HepG2 (cell line): ENCODE measurements around the gene SRSF2. TPM values are rescaled to one million over a fixed set of nuclear protein-coding genes. Genes with fewer than 3 reads are reported as not detected.
A peak's percentile ranks its signal among the peaks of the same experiment; 100 is the strongest.

Experiments used
- CHCHD3 ChIP-seq: sonication (generic); formaldehyde crosslinking; IDR thresholded peaks from 2 replicates; pipeline ENCODE4 v1.8.0; 2022; ENCODE audit warnings: mild to moderate bottlenecking, missing genetic modification reagents, moderate library complexity
- ETV5 ChIP-seq: IDR thresholded peaks from 2 replicates; pipeline ENCODE4 v1.6.1; 2018; ENCODE audit warnings: missing biosample characterization, missing genetic modification reagents, inconsistent platforms, borderline replicate concordance
- KLF11 ChIP-seq: IDR thresholded peaks from 2 replicates; pipeline ENCODE4 v1.6.1; 2016; ENCODE audit warnings: missing compliant biosample characterization
- RBAK ChIP-seq: sonication (generic); formaldehyde crosslinking; IDR thresholded peaks from 2 replicates; pipeline ENCODE4 v1.5.1; 2020; ENCODE audit warnings: mild to moderate bottlenecking, missing genetic modification reagents
- RBM22 ChIP-seq: fragments of 200-400 bp; formaldehyde crosslinking; optimal IDR thresholded peaks from 2 replicates; pipeline ENCODE3; 2017; ENCODE audit warnings: mild to moderate bottlenecking, low read length, moderate library complexity
- SKI ChIP-seq: fragments of 450-650 bp; IDR thresholded peaks from one replicate; pipeline ENCODE4 v1.6.1; 2018; ENCODE audit warnings: mild to moderate bottlenecking; ENCODE audit not compliant: partially characterized antibody
- TEAD3 ChIP-seq: optimal IDR thresholded peaks from 2 replicates; pipeline ENCODE3; 2016; ENCODE audit warnings: borderline replicate concordance
- ZBTB1 ChIP-seq: sonication (generic); formaldehyde crosslinking; IDR thresholded peaks from 2 replicates; pipeline ENCODE4 v1.4.0; 2020; ENCODE audit warnings: missing genetic modification reagents, borderline replicate concordance
- ZBTB38 ChIP-seq: sonication (generic); formaldehyde crosslinking; IDR thresholded peaks from 2 replicates; pipeline ENCODE4 v1.5.1; 2020; ENCODE audit warnings: mild to moderate bottlenecking, missing genetic modification reagents
- ZFY ChIP-seq: sonication (generic); formaldehyde crosslinking; IDR thresholded peaks from 2 replicates; pipeline ENCODE4 v1.4.0; 2020; ENCODE audit warnings: missing genetic modification reagents
- ZMYM4 ChIP-seq: sonication (generic); formaldehyde crosslinking; IDR thresholded peaks from 2 replicates; pipeline ENCODE4 v1.8.1; 2023; ENCODE audit warnings: mild to moderate bottlenecking, missing genetic modification reagents
- ZNF143 ChIP-seq: sonication (generic); formaldehyde crosslinking; IDR thresholded peaks from 2 replicates; pipeline ENCODE4 v1.4.0; 2020; ENCODE audit warnings: missing genetic modification reagents
- ZNF674 ChIP-seq: sonication (generic); formaldehyde crosslinking; IDR thresholded peaks from 2 replicates; pipeline ENCODE4 v1.5.0; 2020; ENCODE audit warnings: low read depth, mild to moderate bottlenecking, missing genetic modification reagents
- polyA plus RNA-seq, 8 experiments: library from polyadenylated mRNA; depleted of rRNA in 3 of 8; stranded (reverse) in 7 of 8; unstranded in 1 of 8; fragments of >200 nt; fragmentation: Illumina TruSeq in 4 of 8; extraction: Trizol in 4 of 8; gene quantifications; 2 replicates each; pipeline versions ENCODE4 v1.2.1 to v1.2.3, GENCODE V29; 2011 to 2016; ENCODE audit warnings: low read depth in 4 of 8, missing spikeins in 1 of 8, mixed read lengths in 1 of 8; ENCODE audit not compliant: insufficient read depth in 1 of 8
- total RNA-seq, 5 experiments: library from RNA; depleted of rRNA; stranded (reverse); fragments of >200 nt; fragmentation: Illumina TruSeq; extraction: Trizol; gene quantifications; 2 replicates each; pipeline ENCODE4 v1.2.3, GENCODE V29; 2016; ENCODE audit warnings: low read depth in 1 of 5
- TF ChIP-seq, protein P1 (sequence below): IDR thresholded peaks from 2 replicates; pipeline ENCODE4 v1.4.0; 2020; ENCODE audit warnings: mild to moderate bottlenecking, missing genetic modification reagents
- TF ChIP-seq, protein P2 (sequence below): sonication (generic); formaldehyde crosslinking; IDR thresholded peaks from 2 replicates; pipeline ENCODE4 v1.8.0; 2022; ENCODE audit warnings: mild to moderate bottlenecking, missing genetic modification reagents, borderline replicate concordance
- TF ChIP-seq, protein P3 (sequence below): sonication (generic); formaldehyde crosslinking; IDR thresholded peaks from 2 replicates; pipeline ENCODE4 v1.8.0; 2023; ENCODE audit warnings: mild to moderate bottlenecking, missing genetic modification reagents
- TF ChIP-seq, protein P4 (sequence below): sonication (generic); formaldehyde crosslinking; IDR thresholded peaks from 2 replicates; pipeline ENCODE4 v1.4.0; 2020; ENCODE audit warnings: mild to moderate bottlenecking, missing genetic modification reagents
- TF ChIP-seq, protein P5 (sequence below): sonication (generic); formaldehyde crosslinking; IDR thresholded peaks from 2 replicates; pipeline ENCODE4 v1.5.0; 2020; ENCODE audit warnings: missing genetic modification reagents

The SRSF2 gene
- total and polyA plus RNA-seq, 2 of the 13 experiments (the other 11 are each of a cell fraction or from before 2014, with no cell fraction given) = 306 to 319 TPM

DNA sequence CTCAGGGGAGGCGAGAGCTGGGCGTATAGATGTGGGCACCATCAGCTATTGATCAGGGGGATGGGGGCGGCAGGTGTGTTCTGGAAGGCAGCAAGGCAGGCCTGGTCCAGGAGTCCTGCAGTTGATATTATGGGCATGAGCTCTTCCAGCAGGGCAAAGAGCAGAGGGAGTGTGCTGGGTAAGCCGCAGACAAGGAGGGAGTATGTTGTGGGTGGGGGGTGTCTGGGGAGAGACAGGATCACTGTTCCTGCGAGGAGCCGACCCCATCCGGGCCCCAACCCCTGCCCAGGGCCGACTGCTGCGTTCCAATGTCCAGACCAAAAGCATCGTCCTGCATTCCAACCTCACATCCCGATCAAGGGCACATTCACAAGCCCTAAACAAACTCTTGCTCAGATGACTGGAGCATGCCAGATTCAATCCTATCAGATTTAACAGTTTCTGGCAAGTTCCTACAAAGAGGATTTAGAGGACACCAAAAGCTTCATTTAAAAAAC is 35.6 kb downstream of the SRSF2 start (continued):
- peak; percentile 8; the same call in 1 of the 2 replicates for TF ChIP-seq ZFY (CRISPR knock-in tag)
- TF ChIP-seq, protein P1, sequence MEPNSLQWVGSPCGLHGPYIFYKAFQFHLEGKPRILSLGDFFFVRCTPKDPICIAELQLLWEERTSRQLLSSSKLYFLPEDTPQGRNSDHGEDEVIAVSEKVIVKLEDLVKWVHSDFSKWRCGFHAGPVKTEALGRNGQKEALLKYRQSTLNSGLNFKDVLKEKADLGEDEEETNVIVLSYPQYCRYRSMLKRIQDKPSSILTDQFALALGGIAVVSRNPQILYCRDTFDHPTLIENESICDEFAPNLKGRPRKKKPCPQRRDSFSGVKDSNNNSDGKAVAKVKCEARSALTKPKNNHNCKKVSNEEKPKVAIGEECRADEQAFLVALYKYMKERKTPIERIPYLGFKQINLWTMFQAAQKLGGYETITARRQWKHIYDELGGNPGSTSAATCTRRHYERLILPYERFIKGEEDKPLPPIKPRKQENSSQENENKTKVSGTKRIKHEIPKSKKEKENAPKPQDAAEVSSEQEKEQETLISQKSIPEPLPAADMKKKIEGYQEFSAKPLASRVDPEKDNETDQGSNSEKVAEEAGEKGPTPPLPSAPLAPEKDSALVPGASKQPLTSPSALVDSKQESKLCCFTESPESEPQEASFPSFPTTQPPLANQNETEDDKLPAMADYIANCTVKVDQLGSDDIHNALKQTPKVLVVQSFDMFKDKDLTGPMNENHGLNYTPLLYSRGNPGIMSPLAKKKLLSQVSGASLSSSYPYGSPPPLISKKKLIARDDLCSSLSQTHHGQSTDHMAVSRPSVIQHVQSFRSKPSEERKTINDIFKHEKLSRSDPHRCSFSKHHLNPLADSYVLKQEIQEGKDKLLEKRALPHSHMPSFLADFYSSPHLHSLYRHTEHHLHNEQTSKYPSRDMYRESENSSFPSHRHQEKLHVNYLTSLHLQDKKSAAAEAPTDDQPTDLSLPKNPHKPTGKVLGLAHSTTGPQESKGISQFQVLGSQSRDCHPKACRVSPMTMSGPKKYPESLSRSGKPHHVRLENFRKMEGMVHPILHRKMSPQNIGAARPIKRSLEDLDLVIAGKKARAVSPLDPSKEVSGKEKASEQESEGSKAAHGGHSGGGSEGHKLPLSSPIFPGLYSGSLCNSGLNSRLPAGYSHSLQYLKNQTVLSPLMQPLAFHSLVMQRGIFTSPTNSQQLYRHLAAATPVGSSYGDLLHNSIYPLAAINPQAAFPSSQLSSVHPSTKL = peak; percentile 38
- TF ChIP-seq, protein P2, sequence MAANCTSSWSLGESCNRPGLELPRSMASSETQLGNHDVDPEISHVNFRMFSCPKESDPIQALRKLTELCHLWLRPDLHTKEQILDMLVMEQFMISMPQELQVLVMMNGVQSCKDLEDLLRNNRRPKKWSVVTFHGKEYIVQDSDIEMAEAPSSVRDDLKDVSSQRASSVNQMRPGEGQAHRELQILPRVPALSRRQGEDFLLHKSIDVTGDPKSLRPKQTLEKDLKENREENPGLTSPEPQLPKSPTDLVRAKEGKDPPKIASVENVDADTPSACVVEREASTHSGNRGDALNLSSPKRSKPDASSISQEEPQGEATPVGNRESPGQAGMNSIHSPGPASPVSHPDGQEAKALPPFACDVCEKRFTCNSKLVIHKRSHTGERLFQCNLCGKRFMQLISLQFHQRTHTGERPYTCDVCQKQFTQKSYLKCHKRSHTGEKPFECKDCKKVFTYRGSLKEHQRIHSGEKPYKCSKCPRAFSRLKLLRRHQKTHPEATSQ (CRISPR knock-in tag) = peak; percentile 34; the same call in 1 of the 2 replicates
- TF ChIP-seq, protein P3, sequence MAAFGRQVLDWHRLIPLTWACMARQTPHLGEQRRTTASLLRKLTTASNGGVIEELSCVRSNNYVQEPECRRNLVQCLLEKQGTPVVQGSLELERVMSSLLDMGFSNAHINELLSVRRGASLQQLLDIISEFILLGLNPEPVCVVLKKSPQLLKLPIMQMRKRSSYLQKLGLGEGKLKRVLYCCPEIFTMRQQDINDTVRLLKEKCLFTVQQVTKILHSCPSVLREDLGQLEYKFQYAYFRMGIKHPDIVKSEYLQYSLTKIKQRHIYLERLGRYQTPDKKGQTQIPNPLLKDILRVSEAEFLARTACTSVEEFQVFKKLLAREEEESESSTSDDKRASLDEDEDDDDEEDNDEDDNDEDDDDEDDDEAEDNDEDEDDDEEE (CRISPR knock-in tag) = 0 out of 2 replicates have a peak, but pooled peaks have one; percentile 34
- TF ChIP-seq, protein P4, sequence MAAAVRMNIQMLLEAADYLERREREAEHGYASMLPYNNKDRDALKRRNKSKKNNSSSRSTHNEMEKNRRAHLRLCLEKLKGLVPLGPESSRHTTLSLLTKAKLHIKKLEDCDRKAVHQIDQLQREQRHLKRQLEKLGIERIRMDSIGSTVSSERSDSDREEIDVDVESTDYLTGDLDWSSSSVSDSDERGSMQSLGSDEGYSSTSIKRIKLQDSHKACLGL (CRISPR knock-in tag) = no peak
- no peak for TF ChIP-seq ZMYM4 (CRISPR knock-in tag)
- peak; percentile 98 for TF ChIP-seq TEAD3 (CRISPR knock-in tag)
- no peak for TF ChIP-seq RBM22
- TF ChIP-seq CHCHD3 (CRISPR knock-in tag) = no peak
- no peak for TF ChIP-seq ZBTB1
- TF ChIP-seq RBAK (CRISPR knock-in tag) = no peak
- peak; percentile 53; the same call in 1 of the 2 replicates for TF ChIP-seq ETV5 (CRISPR knock-in tag)
- TF ChIP-seq ZNF143 (CRISPR knock-in tag) = peak; percentile 26; the same call in 1 of the 2 replicates
- TF ChIP-seq ZBTB38 (CRISPR knock-in tag) = peak; percentile 34; the same call in 1 of the 2 replicates
- 0 out of 2 replicates have a peak, but pooled peaks have one; percentile 58 for TF ChIP-seq KLF11 (CRISPR knock-in tag)
- TF ChIP-seq SKI = peak; percentile 36
- TF ChIP-seq, protein P5, sequence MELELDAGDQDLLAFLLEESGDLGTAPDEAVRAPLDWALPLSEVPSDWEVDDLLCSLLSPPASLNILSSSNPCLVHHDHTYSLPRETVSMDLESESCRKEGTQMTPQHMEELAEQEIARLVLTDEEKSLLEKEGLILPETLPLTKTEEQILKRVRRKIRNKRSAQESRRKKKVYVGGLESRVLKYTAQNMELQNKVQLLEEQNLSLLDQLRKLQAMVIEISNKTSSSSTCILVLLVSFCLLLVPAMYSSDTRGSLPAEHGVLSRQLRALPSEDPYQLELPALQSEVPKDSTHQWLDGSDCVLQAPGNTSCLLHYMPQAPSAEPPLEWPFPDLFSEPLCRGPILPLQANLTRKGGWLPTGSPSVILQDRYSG (CRISPR knock-in tag) = no peak
- no peak for TF ChIP-seq ZNF674 (CRISPR knock-in tag)
